Anterior cingulate cortex (tissue), 58 donors: Measurements from ENCODE around the gene ZNF678.

Experiments
- DNase-seq, 58 donors: peaks; one replicate each; lab custom pipeline; 2025; lab: John Stamatoyannopoulos, UW

ZNF678 gene

DNA sequence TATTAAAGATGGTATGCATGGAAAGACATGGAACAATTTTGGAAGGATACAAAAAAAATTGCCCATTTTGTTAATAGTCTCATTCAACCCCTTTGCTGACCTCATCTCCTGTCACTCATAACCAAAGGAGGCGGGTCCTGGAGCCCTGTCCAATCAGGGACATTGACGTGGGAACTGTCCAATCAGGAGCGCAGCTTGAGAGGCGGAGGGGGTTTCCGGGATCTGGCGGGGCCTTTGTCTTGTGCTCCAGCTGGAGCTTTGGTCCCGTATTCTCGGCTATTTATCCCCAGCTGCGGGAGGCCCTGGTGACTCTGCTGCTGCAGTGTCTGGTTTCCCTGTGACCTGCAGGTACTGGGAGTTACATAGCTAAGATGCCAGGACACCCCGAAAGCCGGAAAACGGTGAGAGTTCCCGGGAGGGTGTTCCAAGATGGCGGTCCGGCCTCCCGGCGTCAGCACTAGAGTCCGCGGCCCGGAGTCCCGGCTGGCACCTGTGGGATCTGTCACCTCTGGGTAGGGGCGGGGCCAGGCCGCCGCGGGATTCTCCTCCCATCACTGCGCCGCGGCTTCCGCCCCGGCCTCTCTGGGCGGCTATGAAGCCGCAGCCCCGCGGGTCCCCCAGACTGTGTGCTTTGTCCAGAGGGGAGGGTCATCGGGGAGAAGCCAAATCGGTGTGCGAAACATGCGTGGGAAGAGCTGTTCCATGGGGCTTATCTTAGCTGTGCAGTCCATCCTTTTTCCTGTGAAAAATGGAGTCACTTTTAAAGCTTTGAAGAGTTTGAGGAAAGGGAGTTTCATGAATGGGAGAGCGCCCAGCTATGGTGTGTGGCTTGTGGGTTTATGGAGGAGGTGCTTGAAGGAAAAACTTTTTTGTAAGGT lies at the start of gene ZNF678:
ZNF678 (plus strand) TSS at position 233 of the 878 bp plus-strand sequence. CDS start 87,436 bp downstream, outside the sequence.
- DNase-seq, result peak; percentile 15 to 94 (median 85)

DNA sequence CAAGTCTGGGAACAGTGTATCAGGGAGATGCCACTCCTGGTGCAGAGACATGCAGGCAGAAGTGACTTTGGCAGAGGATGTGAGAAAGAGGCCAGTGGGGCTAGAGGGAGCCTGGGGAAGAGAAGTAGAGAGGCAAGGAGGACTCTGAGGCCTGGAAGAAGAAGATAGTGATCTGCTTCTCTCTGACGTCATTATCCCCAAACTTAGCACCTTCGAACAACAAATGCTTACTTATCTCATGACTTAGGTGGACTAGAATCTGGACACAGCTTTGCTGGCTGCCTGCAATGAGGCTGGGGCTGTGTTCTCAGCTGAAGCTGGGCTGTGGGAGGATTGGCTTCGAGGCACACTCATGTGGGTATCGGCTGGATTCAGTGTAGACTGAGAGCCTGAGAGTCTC lies 44.5 kb upstream of the ZNF678 start:
- no peak for DNase-seq

DNA sequence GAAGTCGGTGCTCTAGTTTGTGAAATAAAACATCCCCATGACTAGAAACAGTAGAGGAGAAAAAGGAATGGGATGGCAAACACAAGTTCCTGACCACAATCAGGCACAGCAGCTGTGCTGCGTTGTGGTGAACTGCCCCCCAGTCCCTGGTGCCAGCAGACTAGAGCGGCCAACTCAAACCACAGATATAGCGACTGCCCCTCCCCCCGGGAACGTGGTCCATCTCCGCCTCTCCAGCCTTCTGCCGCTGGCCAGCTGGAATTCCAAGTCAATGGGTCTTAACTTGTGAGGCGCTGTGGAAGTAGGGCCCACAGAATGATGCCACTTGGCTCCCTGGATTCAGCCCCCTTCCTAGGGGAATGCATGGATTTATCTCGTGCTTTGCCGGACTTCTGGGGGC lies 41.6 kb upstream of the ZNF678 start:
- DNase-seq, result no peak

DNA sequence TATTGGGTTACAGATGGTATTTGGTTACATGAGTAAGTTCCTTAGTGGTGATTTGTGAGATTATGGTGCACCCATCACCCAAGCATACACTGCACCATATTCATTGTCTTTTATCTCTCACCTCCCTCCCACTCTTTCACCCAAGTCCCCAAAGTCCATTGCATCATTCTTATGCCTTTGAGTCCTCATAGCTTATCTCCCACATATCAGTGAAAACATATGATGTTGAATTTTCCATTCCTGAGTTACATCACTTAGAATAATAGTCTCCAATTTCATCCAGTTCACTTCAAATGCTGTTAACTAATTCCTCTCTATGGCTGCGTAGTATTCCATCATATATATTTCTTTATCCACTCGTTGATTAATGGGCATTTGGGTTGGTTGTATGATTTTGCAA lies 36.8 kb upstream of the ZNF678 start:
- DNase-seq, result no peak

DNA sequence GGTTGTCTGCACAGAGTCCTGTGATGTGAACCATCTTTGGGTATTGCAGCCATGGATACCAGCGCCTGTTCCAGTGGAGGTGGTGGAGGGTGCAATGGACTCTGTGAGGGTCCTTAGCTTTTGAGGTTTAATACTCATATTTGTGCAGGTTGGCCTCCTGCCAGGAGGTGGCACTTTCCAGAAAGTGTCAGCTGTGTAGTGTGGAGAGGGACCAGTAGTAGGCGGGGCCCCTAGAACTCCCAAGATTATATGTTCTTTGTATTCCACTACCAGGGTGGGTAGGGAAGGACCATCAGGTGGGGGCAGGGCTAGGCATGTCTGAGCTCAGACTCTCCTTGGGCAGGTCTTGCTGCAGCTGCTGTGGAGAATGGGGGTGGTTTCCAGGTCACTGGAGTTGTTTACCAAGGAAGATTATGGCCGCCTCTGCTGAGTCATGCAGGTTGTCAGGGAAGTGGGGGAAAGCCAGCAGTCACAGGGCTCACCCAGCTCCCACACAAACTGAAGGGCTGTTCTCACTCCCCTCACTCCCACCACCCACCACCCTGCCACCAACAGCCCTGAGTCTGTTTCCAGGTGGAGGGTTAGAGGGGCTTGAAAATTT lies 31.2 kb upstream of the ZNF678 start:
- no peak for DNase-seq

DNA sequence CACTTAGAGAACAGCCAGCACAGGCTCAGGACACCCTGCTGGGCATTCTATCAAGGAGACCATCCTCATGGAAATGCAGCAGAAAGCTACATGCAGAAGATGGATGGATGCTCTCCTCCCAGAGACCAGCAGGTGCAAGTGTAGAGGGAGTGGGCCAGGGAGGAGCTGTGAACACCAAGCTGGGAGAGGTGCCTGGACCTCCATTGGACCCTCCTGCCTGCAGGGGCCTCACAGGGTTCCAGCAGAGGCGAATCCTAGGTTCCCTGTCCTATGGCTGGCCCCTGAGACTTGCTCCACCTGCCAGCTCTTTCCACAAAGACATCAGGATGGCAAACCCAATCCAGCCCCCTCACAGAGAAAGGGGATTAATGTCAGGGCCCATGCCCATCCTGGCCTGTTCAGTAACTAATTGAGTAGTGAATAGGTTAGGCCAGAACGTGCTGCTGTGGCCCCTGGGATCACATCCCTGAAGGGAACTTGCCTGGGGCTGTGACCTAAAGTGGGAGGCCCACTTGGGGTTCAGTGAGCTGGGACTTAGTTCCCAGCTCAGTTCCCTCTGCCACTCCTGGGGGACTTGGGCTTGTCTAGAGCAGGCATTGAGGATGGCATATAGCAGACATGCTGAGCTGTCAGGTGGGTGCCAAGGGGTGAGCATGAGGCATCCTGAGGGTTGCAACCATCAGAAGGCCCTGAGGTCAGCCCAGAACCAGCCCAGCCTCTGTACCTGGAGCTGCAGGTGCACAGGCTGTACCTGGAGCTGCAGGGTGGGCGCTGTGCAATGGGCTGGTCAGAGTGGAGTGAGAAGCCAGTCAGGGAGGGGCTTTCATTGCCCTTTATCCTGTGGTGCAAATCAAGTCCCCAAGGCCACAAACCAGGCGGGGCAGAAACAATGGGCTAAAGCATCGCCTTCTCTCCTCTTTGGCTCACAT lies 22.9 kb upstream of the ZNF678 start:
- DNase-seq, result no peak

DNA sequence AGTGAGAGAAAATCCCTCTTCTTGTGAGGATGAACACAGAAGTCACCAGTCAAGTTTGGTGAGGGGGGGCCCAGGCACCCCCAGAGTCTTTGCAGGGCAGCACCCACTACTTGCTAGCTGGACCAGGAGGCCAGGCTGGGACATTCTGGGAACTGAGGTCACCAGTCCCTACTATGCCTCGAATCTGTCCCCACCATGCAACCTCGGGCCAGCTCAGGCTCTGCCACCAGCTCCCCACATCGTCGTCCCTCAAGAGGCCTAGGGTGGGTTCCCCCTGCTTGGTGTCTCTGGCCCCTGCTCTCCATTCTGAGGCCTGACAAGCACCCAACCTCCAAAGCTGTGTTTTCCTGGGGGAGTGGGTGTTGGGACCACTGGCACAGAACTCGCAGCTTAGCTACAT lies 22.2 kb upstream of the ZNF678 start:
- DNase-seq, result no peak

DNA sequence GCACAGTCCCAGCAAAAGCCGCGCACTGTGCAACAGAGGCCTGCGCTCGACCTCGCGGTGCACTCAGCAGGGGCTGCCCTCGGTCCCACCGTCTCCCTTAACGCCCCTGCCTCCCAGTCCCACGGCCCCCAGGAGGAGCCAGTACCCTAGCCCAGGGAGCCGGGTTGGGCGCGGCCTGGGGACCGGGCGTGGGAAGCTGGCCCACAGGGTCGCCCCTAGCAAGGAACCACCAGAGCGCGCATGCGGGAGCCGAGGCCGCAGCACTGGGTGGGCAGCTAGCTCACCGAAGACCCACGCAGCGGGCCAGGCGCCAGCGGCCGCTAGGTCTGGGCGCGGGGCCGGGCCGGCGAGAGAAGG lies 21.6 kb upstream of the ZNF678 start:
- peak in 3 of 58 donors; percentile 31 to 60 (median 53) for DNase-seq

DNA sequence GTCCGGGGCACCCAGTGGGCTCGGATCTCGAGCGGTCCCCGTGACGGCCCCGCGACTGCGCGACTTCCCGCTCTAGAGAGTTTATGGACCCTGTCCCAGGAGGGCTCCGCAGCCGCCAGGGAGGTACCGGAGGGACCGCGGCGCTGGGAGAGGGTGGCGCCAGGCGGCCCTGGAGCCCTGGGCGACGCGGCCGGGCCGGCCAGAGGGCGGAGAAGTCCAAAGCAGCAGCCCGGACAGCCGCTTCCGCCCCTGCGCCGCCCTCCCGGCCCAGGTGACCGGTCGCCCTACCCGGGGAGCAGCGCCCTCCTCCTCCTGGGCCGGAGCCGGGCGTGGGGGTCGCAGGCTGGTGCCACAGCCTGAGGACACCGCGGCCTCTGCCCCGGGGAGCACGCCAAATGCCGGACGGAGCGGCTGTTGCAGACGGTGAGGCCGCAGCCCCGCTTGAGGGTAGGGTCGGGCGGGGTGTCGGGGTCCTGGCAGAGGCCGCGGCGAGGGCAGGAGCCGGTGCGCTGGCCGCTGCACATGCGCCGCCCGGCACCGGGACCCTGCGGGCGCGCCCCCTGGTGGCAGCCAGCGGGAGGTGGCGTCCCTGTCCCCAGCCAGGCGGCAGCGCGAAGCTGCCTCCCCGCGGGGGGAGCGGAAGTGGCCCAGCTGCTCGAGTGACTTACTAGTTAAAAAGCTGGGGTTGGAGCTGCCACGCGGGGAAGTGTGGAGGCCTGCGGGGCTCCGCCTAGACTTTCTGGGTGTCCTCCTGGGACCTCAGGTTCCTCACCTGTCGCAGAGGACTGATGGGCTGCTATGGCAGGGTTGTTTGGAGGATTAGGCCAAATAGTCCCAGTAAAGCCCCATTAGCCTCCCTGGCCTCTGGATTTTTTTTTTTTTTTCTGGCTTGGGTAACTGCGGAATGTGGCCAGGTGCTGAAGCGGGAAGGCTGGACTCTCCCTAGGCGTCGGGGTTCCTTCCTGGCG lies 20.9 kb upstream of the ZNF678 start:
- peak in 57 of 58 donors; percentile 7 to 84 (median 67) for DNase-seq

DNA sequence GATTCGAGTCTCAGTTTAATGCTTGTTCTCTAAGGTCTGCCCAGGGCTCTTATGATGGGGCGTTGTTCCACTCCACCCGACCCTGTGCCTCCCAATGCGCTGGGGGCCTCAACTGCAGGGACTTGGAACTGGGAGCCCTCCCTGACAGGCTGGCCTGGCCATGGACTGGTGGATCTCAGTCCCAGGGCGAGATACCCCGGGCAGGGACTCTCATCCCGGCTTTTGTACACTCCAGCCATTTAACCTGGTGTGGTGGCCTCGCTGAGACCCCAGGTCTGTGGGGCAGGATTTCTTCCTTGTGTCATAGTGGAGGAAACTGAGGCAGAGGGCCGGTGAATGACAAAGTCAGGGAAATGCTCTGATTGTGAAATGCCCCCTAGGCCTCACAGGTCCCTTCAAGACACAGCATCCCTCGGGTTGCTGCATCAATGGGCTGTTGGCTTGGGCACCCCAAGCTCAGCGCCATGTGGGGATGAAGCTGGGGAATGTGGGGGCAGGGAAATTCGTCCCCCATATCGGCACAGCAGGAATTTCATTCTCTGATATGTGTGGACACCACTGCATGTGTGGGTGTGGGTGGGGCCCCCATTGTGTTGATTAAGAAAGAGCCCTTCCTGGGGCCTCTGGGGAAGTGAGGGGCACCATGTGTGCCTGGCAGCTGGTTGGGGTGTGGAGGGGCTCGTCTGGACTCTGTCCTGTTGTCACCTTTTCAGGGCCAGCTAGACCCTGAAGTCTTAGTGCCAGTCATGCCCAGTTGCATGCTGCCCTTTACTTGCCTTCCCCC lies 19.9 kb upstream of the ZNF678 start:
- DNase-seq, result no peak

DNA sequence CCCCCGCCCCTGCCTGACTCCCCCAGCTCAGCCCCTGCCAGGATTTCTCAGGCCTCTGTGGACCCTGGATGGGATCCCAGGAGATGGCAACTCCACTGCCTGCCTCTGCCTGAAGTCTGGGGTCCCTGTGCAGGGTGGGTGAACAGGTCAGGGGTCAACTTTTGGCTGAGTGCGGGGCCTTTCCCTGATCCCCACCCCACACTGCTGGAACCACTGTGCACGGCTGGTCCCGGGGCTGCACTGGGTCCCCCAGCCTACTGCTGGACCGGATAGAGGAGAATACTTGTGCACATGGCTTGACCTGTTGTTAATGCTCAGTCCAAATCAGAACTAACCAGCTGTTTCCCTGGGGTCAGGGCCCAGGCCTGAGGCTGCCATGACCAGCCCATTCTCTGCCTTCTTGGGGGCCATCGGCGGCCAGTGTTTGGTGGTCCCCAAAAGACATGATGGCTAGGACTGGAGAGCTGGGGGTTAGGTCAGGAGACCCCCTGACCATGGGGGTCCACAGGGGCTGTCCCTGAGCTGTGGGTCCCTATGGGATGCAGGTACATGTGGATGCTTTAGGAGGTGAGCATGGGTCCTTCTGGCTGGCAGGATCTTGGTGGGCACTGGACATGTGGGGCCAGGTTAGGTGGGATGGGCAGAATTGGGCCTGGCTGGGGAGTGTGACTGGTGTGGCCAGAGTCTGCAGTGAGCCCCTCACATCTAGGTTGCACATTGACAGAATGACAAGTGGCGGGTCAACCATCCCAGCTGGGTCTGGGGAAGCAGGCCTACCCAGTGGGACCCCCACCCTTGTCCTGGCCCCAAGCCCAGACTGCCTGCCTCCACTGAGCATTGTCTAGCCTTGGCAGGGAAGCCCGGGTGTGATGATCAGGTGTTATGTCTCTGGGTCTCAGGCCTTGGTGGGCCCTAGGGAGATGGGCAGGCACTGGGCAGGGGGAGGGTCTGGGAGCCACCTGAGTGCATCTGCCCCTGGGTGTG lies 19.0 kb upstream of the ZNF678 start:
- no peak for DNase-seq

DNA sequence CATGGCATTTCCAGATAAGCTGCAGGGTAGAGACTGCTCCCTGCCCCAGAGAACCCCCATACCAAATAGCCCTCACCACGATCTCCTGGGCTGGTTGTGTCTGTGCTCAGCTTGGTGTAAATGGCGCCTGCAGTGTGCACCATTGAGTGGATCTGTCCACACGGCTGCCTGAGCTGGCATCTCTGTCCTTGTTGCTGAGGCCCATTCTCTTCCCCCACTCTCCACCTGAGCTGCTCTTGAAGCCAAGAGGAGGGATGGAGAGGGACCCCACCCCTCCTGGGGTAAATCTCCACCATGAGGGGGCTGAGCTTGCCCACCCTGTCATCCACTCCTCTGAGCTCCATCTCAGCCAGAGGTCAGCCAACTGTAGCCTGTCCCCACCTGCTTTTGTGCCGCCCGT lies 18.0 kb upstream of the ZNF678 start:
- DNase-seq, result no peak

DNA sequence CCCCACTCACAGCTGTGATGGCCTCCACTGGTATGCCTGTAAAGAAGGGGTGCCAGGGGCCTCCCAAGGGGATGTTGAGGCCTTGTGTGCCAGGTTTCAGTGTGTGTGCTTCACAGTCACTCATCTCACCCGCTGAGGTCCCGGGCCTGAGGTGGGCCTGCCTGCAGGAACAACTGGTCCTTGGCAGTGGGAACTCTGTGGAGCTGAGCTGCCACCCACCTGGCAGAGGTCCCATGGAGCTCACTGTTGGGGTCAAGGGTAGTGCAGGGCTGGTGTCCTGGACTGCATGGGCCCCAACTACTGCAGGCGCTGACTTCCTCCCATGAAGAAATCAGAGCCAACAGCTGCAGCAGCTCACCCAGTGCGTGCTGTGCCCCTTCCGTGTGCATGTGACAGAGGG lies 17.3 kb upstream of the ZNF678 start:
- no peak for DNase-seq

DNA sequence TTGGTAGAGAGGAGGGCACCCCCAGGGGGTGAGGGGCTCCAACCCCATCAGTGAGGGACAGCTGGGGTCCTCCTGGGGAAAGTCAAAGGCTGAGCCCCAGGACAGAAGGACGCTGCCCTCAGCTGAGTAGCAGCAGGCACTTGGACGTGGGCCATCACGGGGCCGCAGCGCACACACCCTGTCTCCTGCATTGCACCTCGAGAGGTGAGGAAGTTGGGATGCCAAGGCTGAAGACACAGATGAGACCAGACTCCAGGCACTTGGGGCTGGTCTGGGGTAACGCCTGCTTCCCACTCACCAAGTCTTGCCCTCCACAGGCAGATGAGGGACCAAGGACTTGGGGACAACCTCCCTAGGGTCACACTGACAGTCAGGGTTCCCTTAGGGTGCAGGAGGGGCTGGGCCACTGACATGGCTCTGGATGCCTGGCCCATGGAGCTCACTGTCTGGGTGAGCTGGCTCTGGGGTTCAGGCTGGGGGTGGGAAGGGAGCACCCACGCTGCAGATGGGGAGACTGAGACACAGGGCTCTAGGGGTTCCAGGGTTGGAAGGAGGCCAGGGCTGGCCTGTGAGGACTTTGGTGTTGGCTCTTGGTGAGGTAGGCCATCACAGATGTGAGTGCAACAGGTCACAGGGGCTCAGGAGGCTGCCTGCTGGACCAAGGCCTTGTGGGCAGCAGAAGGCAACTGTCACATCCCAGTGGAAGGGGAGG lies 16.6 kb upstream of the ZNF678 start:
- no peak for DNase-seq

DNA sequence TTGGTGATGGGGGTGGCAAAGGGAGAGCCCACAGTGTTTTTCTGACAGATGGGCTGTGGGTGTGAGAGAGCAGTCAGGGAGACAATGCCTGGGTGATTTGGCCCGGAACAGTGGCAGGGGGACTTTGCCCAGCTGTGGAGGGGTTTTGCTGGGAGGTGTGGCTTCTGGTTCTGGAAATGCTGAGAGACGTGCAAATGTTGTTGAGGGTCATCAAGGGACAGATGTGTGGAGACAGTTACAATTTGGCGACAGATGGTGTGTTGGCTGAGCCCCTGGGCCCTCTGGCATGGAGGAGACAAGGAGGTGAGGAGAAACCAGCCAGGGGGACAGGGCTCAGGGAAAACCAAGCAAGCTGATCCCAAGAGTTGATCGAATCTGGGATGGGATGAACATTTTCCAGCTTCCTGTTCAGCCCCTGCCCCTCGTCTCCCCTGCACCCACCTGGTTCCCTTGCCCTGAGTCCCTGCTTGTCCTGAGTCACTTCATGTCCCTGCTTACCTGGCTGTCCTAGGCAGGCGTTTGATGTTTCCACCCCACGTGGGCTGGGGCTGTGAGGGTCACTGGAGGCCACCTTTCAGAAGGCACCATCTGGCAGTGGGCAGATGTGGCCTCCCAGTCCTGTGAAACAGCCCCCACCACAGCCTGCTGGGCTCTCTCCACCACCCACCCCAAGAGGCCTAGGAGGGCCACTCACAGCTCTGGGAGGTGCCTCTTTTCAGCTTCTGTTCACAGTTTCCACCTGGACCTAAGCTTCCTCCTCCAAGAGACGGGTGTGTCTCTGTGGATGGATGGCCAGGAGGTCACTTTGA lies 15.8 kb upstream of the ZNF678 start:
- no peak for DNase-seq

DNA sequence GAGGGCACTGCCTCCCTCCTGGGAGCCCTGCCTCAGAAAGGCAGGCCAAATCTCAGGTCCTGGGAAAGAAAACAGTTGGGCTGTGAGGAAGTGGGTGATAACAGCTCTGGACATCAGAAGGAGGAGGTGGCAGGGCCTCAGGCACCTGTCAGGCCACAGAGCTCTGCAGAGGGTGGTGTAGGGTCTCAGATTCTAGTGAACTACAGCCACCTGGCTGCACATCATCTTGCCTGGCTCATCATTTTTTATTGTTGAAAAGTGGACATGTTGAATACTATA lies 15.3 kb upstream of the ZNF678 start:
- no peak for DNase-seq

DNA sequence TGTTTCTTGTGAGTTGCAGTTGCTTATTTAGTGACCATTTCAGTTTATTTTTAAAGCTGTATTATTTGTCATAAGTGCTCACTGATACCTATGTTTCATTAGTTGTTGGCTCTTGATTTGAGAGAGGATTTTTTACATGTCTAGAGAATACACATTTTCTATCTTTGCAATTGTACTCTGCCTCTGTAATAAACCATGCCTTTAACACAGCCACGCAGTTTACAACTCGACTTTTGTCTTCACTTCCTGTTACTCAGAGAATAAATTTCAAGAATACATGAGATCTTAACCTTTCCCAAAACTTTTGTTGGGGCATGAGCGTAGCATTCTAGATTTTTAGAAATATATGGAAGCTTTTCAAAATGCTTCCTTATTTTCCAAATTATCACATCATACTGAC lies 14.9 kb upstream of the ZNF678 start:
- DNase-seq, result no peak
